Heart right ventricle (tissue), 16 donors: ENCODE data around the gene ZNF521. TPM values are rescaled to one million over a fixed set of nuclear protein-coding genes. Genes with fewer than 3 reads are reported as not detected.
A peak's percentile ranks its signal among the peaks of the same experiment; 100 is the strongest.

Experiments used
- ATAC-seq, 8 donors: fragments of 200-7000 bp; cut with Tn5 transposase; one replicate each; pipeline ENCODE4 v1.9.1; 2020; ENCODE audit warnings: mild to moderate bottlenecking in 8 of 8, moderate library complexity in 8 of 8, moderate number of reproducible peaks in 1 of 8
- DNase-seq, 2 donors: peaks; one replicate each; pipeline ENCODE4 v3.0.0-alpha.2; 2020
- H3K27ac ChIP-seq, 10 donors: fragments of 200-600 bp; sonication (generic) in 2 of 10; one replicate each; pipeline versions ENCODE4 v1.5.0 to v1.8.0; 2020 to 2022; ENCODE audit warnings: mild to moderate bottlenecking in 3 of 10
- H3K27me3 ChIP-seq, 7 donors: fragments of 200-600 bp; one replicate each; pipeline ENCODE4 v1.8.0; 2021 to 2022; ENCODE audit warnings: mild to moderate bottlenecking in 2 of 7
- H3K36me3 ChIP-seq, 9 donors: fragments of 200-600 bp; sonication (generic) in 1 of 9; one replicate each; pipeline versions ENCODE4 v1.5.0 to v1.8.0; 2020 to 2022; ENCODE audit warnings: mild to moderate bottlenecking in 2 of 9
- H3K4me1 ChIP-seq, 9 donors: fragments of 200-600 bp; sonication (generic) in 1 of 9; one replicate each; pipeline versions ENCODE4 v1.5.0 to v1.8.0; 2020 to 2022; ENCODE audit warnings: mild to moderate bottlenecking in 4 of 9
- H3K4me3 ChIP-seq, 10 donors: fragments of 200-600 bp; sonication (generic) in 2 of 10; one replicate each; pipeline versions ENCODE4 v1.5.0 to v1.8.0; 2020 to 2022; ENCODE audit warnings: mild to moderate bottlenecking in 7 of 10, moderate library complexity in 2 of 10
- H3K9me3 ChIP-seq, 11 donors: fragments of 200-600 bp in 10 of 11; sonication (generic) in 2 of 11; one replicate each; pipeline versions ENCODE4 v1.5.0 to v1.8.0; 2013 to 2022; ENCODE audit warnings: mild to moderate bottlenecking in 2 of 11, control low read depth in 1 of 11, moderate library complexity in 1 of 11
- WGBS, 2 donors: extraction: QIAGEN DNeasy Blood & Tissue Kit; methylation state at CpG; one replicate each; pipeline ENCODE4 v1.1.7; 2013; ENCODE audit warnings: inconsistent platforms in 1 of 2; 5-methylcytosine and 5-hydroxymethylcytosine counted together
- intact Hi-C, 10 donors: fragments of 100-400 bp; cut with DNase I; formaldehyde crosslinking; loops; one replicate each; pipeline versions ENCODE4 v1.11.1 to v1.14.2; 2022
- polyA plus RNA-seq, 2 donors: library from polyadenylated mRNA; stranded (reverse); fragments of 200-250 nt; gene quantifications; one replicate each; pipeline ENCODE4 v1.2.3, GENCODE V29; 2013
- total RNA-seq, 10 donors: library from RNA; stranded (reverse); fragmentation: NEBNext Ultra II Directional in 3 of 10; extraction: Animal tissue kit (Norgen Biotek cat#: 25700) in 3 of 10; gene quantifications; one replicate each; pipeline versions ENCODE4 v1.2.1 to v1.2.4, GENCODE V29; 2021 to 2023
- TF ChIP-seq, protein P1 (sequence below), 9 donors: fragments of 200-600 bp; sonication (generic) in 2 of 9; IDR thresholded peaks; one replicate each; pipeline versions ENCODE4 v1.5.0 to v1.8.0; 2021 to 2022; ENCODE audit warnings: antibody characterized with exemption in 9 of 9, mild to moderate bottlenecking in 5 of 9, moderate library complexity in 1 of 9
- donor health status: Arrhythmogenic right ventricular cardiomyopathy.
- donor health status: ischemic (EF 13 %, LVEDD 7.1; RV severe dilation, severe dysfunction).
- donor health status: healthy with polysubstance abuse.
- donor health status: DM: no; HTN: yes; CAD: no.
- donor health status: DM: no; HTN: no; CAD: no.
- donor health status: ischemic (EF 25% LVEDD 6.9; RV normal size, moderate dysfunction).
- donor health status: ischemic (EF 25% LVEDD 5.7; RV mildly dilated, moderate dysfunction).
- donor health status: healthy.
- donor health status: DM: yes; HTN: yes; CAD: no.
- donor health status: Ischemic cardiomyopathy.
- donor health status: ischemic (EF 35%, LVEDD 5.7; RV mildly dilated, moderate dysfunction).
- donor health status: nonischemic (EF 11% LVEDD 7.7; RV severe dilation, severe dysfunction).
- donor health status: DM: yes; HTN: yes; CAD: no.
- donor health status: PGD.
- donor health status: ischemic (EF 29% LVEDD 5.4; RV normal size, mild dysfunction).
- donor health status: nonischemic (EF 23%, LVEDD 6.1; RV moderate dilation, normal function).

ZNF521 gene
- total and polyA plus RNA-seq, 12 donors, result 3.3 to 26.4 (median 15.5) TPM

DNA sequence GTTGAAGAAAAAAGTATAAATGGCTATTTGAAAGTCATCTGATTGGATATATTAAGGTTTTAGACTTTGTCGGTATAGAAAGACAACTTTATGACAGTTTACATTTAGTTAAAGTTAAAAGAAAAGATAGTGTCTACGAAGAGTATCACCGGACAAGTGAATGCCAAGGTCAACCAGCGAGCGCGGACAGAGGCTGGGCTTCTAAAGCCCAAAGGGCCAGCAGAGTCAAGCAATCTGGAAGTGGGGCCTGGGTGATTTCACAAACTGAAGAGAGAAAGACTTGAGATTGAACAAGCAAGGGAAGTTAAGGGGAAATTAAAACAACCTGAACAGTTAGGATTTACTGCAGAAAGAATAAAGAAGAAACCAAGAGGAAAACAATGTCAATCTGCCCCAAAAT is 16.3 kb downstream of the ZNF521 start:
- Histone ChIP-seq H3K27ac (no peak overlapping the region), H3K4me1 (peaks cover 0 to 21% (median 11%) of the 10 kb centered on the region in 9 donors), H3K4me3 (no peak overlapping the region), H3K27me3 (no peaks in the 10 kb centered on the region), H3K36me3 (peaks cover 0 to 3% (median 0%) of the 10 kb centered on the region in 9 donors), H3K9me3 (no peaks in the 10 kb centered on the region)
- TF ChIP-seq, protein P1, sequence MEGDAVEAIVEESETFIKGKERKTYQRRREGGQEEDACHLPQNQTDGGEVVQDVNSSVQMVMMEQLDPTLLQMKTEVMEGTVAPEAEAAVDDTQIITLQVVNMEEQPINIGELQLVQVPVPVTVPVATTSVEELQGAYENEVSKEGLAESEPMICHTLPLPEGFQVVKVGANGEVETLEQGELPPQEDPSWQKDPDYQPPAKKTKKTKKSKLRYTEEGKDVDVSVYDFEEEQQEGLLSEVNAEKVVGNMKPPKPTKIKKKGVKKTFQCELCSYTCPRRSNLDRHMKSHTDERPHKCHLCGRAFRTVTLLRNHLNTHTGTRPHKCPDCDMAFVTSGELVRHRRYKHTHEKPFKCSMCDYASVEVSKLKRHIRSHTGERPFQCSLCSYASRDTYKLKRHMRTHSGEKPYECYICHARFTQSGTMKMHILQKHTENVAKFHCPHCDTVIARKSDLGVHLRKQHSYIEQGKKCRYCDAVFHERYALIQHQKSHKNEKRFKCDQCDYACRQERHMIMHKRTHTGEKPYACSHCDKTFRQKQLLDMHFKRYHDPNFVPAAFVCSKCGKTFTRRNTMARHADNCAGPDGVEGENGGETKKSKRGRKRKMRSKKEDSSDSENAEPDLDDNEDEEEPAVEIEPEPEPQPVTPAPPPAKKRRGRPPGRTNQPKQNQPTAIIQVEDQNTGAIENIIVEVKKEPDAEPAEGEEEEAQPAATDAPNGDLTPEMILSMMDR (IDR thresholded peaks at IDR 0.05), result no peak
- no peak for DNase-seq
- no peak for ATAC-seq
- intact Hi-C loops, result no loop called here
- 68 to 70% methylated on average over 6 of the region's 6 CpGs for WGBS, 2 donors

DNA sequence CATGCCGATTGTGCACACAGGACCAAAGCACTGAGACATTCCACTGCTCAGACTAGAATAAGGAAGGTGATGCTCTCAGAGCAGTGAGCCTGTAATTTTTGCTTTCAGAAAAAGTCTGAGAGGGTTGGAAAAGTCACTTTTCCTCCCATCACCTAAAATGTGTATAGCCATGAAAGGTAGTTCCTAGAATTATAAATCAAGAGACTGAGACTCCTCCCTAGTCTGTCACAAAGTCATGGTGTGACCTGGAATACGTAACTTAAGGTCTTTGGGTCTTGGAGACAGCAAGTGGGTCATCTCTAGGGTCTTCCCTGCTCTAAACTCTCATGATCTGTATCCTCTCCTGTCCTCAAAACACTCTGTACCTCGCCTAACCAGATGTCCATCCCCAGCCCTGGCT is 16.9 kb downstream of the ZNF521 start:
- H3K27ac ChIP-seq, result no peak overlapping the region
- no peaks in the 10 kb centered on the region for H3K27me3 ChIP-seq
- no peak overlapping the region for H3K4me3 ChIP-seq
- peaks cover 0 to 3% (median 0%) of the 10 kb centered on the region in 9 donors for H3K36me3 ChIP-seq
- H3K4me1 ChIP-seq, result peaks cover 0 to 23% (median 11%) of the 10 kb centered on the region in 9 donors
- no peak for ATAC-seq
- intact Hi-C loops, result no loop called here
- no peak for DNase-seq
- no peaks in the 10 kb centered on the region for H3K9me3 ChIP-seq
- WGBS, 2 donors, result 89 to 96% methylated on average over 3 of the region's 3 CpGs
- TF ChIP-seq, protein P1 (IDR thresholded peaks at IDR 0.05), result no peak

DNA sequence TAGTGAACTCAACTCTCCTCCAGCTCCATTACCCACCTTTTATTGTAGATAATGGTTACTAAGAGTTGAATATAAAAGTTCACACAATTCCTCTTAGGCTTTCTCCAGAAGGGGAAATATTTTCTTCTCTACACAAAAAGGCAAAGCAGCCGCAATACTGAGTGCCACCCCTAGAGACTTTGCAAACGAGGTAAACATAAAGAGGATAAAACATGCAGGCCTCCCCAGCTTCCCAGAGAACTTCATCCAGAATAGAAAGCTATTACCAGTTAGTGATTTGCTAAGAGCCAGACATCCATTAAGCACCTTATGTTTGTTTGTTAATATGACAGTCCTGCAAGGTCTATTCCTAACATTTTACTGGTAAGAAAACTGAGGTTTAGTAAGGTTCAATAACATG is 17.4 kb downstream of the ZNF521 start:
- Histone ChIP-seq H3K4me1 (peaks cover 0 to 24% (median 11%) of the 10 kb centered on the region in 9 donors), H3K4me3 (no peak overlapping the region), H3K36me3 (peaks cover 0 to 3% (median 0%) of the 10 kb centered on the region in 9 donors), H3K27me3 (no peaks in the 10 kb centered on the region), H3K27ac (no peak overlapping the region), H3K9me3 (no peaks in the 10 kb centered on the region)
- intact Hi-C loops, result no loop called here
- WGBS, 2 donors, result 93 to 95% methylated on average over 2 of the region's 2 CpGs
- no peak for DNase-seq
- no peak for ATAC-seq
- TF ChIP-seq, protein P1 (IDR thresholded peaks at IDR 0.05), result no peak

DNA sequence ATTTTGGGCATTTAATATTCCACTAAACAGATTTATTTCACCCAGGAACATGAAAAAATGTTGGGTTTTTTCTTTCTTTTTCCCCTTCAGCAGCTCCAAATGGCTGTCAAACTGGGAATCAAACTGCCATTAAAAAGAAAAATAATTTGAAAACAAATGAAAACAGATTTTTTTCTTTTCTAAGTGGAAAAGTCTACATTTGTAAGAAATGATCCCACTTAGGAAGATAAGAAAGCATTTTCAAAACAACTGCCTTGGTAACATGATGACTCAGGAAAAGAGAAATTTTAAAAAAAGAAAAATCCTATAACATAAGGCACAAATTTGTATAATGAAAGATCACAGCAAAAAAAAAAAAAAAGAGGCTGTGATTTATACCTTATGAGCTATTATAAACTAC is 20.0 kb downstream of the ZNF521 start:
- DNase-seq (no peak), ATAC-seq (no peak)
- H3K27me3 ChIP-seq, result no peaks in the 10 kb centered on the region
- no peak overlapping the region for H3K4me3 ChIP-seq
- no peaks in the 10 kb centered on the region for H3K9me3 ChIP-seq
- TF ChIP-seq, protein P1 (IDR thresholded peaks at IDR 0.05), result no peak
- H3K36me3 ChIP-seq, result peaks cover 0 to 3% (median 0%) of the 10 kb centered on the region in 9 donors
- intact Hi-C loops, result no loop called here
- H3K4me1 ChIP-seq, result peaks cover 3 to 36% (median 21%) of the 10 kb centered on the region in 9 donors
- H3K27ac ChIP-seq, result peak overlapping the region in 1 of 10 donors; percentile 17
